HL-60 (cell line): ENCODE measurements around the gene MLLT3.

Experiments used
- DNase-seq, 2 experiments: peaks; one replicate each; pipeline ENCODE4 v3.0.0-alpha.2; 2010 to 2020; ENCODE audit warnings: low read depth in 1 of 2, low spot score in 1 of 2
- H3K27ac ChIP-seq: fragments of 250-450 bp; sonication (Bioruptor Pico); replicated peaks from 2 replicates; pipeline ENCODE4 v1.5.1; 2020; ENCODE audit warnings: mild to moderate bottlenecking, moderate library complexity
- H3K27me3 ChIP-seq: fragments of 250-450 bp; sonication (Bioruptor Pico); 2 replicates; pipeline ENCODE4 v1.5.1; 2021; ENCODE audit warnings: mild to moderate bottlenecking, moderate library complexity; ENCODE audit not compliant: insufficient read depth, poor library complexity, severe bottlenecking
- H3K4me3 ChIP-seq: replicated peaks from 2 replicates; pipeline ENCODE4 v1.5.1; 2011; ENCODE audit warnings: mild to moderate bottlenecking, control low read depth, low read length; ENCODE audit not compliant: insufficient read depth
- GABPA ChIP-seq: IDR thresholded peaks from 2 replicates; pipeline ENCODE4 v1.6.1; 2012; ENCODE audit warnings: low read depth
- POLR2AphosphoS5 ChIP-seq: IDR thresholded peaks from 2 replicates; pipeline ENCODE4 v1.6.1; 2012; ENCODE audit warnings: low read depth
- SPI1 ChIP-seq: IDR thresholded peaks from 2 replicates; pipeline ENCODE4 v1.6.1; 2012; ENCODE audit warnings: low read depth, mild to moderate bottlenecking, borderline replicate concordance
- TF ChIP-seq, protein P1 (sequence below): IDR thresholded peaks from one replicate; pipeline ENCODE4 v1.5.1; 2011; ENCODE audit warnings: low read length, control low read depth, inconsistent platforms; ENCODE audit not compliant: insufficient read depth
- TF ChIP-seq, protein P2 (sequence below): IDR thresholded peaks from 2 replicates; pipeline ENCODE4 v1.6.1; 2012; ENCODE audit warnings: low read depth; ENCODE audit not compliant: insufficient replicate concordance

Gene MLLT3

DNA sequence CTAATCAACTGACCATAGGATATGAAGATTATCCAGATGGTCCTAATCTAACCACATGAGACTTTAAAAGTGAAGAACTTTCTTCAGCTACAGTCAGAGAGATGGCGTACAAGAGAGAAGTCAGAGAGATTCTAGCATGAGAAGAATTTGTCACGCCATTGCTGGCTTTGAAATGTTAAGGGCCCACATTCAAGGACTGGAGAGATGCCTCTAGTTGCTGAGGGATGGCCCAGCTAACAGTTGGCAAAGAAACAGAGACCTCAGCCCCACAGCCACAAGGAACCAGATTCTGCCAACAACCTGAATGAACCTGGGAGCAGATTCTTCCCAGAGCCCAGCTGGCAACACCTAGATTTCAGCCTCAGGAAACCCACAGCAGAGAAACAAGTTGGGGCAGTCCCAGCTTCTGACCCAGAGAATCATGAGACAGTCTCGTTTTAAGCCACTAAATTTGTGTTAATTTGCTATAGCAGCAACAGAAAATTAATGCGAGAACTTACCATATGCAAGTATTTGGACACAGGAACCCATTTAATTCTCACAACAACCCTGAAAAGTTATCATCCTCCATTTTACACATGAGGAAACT, 132.0 kb downstream of the MLLT3 start:
- Histone ChIP-seq H3K4me3 (no peak overlapping the region), H3K27me3 (no peaks in the 10 kb centered on the region), H3K27ac (no peak overlapping the region)
- no peak for DNase-seq
- TF ChIP-seq POLR2AphosphoS5 (no peak), GABPA (no peak), SPI1 (no peak)
- TF ChIP-seq, protein P1, sequence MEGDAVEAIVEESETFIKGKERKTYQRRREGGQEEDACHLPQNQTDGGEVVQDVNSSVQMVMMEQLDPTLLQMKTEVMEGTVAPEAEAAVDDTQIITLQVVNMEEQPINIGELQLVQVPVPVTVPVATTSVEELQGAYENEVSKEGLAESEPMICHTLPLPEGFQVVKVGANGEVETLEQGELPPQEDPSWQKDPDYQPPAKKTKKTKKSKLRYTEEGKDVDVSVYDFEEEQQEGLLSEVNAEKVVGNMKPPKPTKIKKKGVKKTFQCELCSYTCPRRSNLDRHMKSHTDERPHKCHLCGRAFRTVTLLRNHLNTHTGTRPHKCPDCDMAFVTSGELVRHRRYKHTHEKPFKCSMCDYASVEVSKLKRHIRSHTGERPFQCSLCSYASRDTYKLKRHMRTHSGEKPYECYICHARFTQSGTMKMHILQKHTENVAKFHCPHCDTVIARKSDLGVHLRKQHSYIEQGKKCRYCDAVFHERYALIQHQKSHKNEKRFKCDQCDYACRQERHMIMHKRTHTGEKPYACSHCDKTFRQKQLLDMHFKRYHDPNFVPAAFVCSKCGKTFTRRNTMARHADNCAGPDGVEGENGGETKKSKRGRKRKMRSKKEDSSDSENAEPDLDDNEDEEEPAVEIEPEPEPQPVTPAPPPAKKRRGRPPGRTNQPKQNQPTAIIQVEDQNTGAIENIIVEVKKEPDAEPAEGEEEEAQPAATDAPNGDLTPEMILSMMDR, result no peak

DNA sequence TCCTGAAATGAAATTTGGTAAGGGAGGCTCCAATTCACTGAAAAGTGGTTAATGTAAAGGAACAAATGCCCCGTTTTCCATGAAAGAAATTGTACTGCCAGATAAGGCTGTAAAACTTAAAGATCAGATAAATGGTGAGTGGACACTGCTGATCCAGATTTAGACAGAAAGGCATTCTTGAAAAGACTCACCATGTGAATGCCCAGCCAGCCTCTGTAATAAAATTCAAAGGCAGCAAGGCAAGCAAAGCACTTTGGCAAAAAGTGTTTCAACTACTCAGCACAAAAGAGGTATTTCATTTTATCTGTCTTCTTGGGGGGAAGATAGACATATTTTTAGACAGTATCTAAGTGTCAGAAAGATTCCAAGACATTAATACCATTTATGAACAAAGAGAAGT, 133.6 kb downstream of the MLLT3 start:
- H3K27ac ChIP-seq, result no peak overlapping the region
- TF ChIP-seq, protein P1, result no peak
- TF ChIP-seq SPI1, result no peak
- no peak for TF ChIP-seq POLR2AphosphoS5
- TF ChIP-seq, protein P2, sequence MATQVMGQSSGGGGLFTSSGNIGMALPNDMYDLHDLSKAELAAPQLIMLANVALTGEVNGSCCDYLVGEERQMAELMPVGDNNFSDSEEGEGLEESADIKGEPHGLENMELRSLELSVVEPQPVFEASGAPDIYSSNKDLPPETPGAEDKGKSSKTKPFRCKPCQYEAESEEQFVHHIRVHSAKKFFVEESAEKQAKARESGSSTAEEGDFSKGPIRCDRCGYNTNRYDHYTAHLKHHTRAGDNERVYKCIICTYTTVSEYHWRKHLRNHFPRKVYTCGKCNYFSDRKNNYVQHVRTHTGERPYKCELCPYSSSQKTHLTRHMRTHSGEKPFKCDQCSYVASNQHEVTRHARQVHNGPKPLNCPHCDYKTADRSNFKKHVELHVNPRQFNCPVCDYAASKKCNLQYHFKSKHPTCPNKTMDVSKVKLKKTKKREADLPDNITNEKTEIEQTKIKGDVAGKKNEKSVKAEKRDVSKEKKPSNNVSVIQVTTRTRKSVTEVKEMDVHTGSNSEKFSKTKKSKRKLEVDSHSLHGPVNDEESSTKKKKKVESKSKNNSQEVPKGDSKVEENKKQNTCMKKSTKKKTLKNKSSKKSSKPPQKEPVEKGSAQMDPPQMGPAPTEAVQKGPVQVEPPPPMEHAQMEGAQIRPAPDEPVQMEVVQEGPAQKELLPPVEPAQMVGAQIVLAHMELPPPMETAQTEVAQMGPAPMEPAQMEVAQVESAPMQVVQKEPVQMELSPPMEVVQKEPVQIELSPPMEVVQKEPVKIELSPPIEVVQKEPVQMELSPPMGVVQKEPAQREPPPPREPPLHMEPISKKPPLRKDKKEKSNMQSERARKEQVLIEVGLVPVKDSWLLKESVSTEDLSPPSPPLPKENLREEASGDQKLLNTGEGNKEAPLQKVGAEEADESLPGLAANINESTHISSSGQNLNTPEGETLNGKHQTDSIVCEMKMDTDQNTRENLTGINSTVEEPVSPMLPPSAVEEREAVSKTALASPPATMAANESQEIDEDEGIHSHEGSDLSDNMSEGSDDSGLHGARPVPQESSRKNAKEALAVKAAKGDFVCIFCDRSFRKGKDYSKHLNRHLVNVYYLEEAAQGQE, result no peak
- TF ChIP-seq GABPA, result no peak
- DNase-seq, result no peak
- no peak overlapping the region for H3K4me3 ChIP-seq
- H3K27me3 ChIP-seq, result no peaks in the 10 kb centered on the region

DNA sequence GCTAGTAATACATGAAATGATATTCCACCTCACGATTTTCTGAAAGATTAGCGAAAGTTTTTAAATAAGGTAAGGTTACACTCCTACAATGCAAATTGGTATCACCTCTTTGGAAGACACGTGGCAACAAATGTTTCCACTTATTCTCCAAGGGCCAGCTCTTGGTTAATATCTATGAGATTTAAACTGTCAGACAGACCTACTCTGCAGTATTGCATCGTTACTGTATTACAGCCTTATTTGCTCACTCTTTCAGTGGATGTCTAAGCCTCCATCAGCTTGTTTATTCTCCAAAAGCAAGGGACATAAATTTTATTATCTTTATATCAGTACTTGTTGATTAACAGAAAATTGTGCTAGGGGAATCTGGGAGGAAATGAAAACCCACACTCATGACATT, 135.7 kb downstream of the MLLT3 start:
- DNase-seq, result no peak
- no peaks in the 10 kb centered on the region for H3K27me3 ChIP-seq
- TF ChIP-seq GABPA (no peak), SPI1 (no peak), POLR2AphosphoS5 (no peak)
- TF ChIP-seq, protein P2, result no peak
- TF ChIP-seq, protein P1, result no peak
- H3K27ac ChIP-seq, result no peak overlapping the region
- no peak overlapping the region for H3K4me3 ChIP-seq

DNA sequence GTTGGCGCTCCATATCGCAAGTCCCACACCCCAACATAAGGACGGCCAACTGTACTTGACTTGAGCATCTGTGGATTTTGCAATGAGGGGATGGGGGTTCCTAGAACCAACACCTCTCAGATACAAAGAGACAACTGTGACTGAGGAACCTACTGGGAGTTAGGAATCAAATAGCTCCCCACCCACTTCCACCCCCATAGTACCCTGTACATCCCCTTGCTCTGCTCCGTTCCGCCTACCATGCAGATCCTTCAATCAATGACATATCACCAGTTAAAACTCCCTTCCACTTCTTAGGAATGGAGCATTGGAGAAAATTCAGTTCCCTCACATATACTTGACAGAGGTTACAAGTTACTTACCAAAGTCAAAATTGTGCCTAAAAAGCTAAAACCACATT, 140.9 kb downstream of the MLLT3 start:
- H3K27me3 ChIP-seq, result no peaks in the 10 kb centered on the region
- TF ChIP-seq POLR2AphosphoS5, result no peak
- TF ChIP-seq, protein P2, result no peak
- H3K27ac ChIP-seq, result no peak overlapping the region
- no peak for DNase-seq
- H3K4me3 ChIP-seq, result no peak overlapping the region
